ENCODE results near the gene CLMP. TPM values are rescaled to one million over a fixed set of nuclear protein-coding genes. Genes with fewer than 3 reads are reported as not detected.

CLMP gene
- total and polyA plus RNA-seq, 4 donors: 0.12 to 1.3 (median 0.35) TPM

- 96% methylated on average over 3 of the region's 3 CpGs for WGBS
- TF ChIP-seq HNF4A (conservative IDR thresholded peaks at IDR 0.05) (no peak), FOXA1 (IDR thresholded peaks at IDR 0.05) (no peak), NR2F2 (IDR thresholded peaks at IDR 0.05) (no peak), MAX (IDR thresholded peaks at IDR 0.05) (no peak), REST (IDR thresholded peaks at IDR 0.05) (no peak), JUND (IDR thresholded peaks at IDR 0.05) (no peak), EGR1 (IDR thresholded peaks at IDR 0.05; ENCODE audit: low read depth in 2 of 2) (no peak), YY1 (IDR thresholded peaks at IDR 0.05) (no peak), RAD21 (IDR thresholded peaks at IDR 0.05) (no peak), CTCF (IDR thresholded peaks at IDR 0.05; ENCODE audit: low read depth, low read length, missing input control) (no peak), RXRA (IDR thresholded peaks at IDR 0.05) (no peak), HNF4G (IDR thresholded peaks at IDR 0.05) (no peak), SP1 (IDR thresholded peaks at IDR 0.05) (no peak), ZBTB33 (IDR thresholded peaks at IDR 0.05) (no peak), FOXA2 (IDR thresholded peaks at IDR 0.05) (no peak), GABPA (IDR thresholded peaks at IDR 0.05 in 1 of 2, conservative IDR thresholded peaks at IDR 0.05 in 1 of 2) (no peak), TAF1 (conservative IDR thresholded peaks at IDR 0.05) (no peak)
- TF ChIP-seq, protein P1, sequence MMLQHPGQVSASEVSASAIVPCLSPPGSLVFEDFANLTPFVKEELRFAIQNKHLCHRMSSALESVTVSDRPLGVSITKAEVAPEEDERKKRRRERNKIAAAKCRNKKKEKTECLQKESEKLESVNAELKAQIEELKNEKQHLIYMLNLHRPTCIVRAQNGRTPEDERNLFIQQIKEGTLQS (IDR thresholded peaks at IDR 0.05): no peak
Observed at GRCh38 chr11:123047947-123048293, 147.1 kb downstream of the CLMP start.

More at GRCh38 chr11:123047947-123048293, 147.1 kb downstream of the CLMP start:
- no peaks in the 10 kb centered on the region for H3K4me1 ChIP-seq (ENCODE audit: control insufficient read depth in 4 of 4, insufficient read depth in 4 of 4, low read length in 3 of 4)
- DNase-seq (ENCODE audit: low spot score): no peak
- H3K4me3 ChIP-seq (ENCODE audit: low read depth in 1 of 3, low read length in 3 of 3): no peak overlapping the region
- H3K27ac ChIP-seq (ENCODE audit: low read depth in 1 of 2, low read length in 2 of 2): no peak overlapping the region
- no peaks in the 10 kb centered on the region for H3K9me3 ChIP-seq (ENCODE audit: control insufficient read depth in 4 of 4, low read length in 3 of 4)
- peaks cover 0 to 3% (median 0%) of the 10 kb centered on the region in 4 donors for H3K36me3 ChIP-seq (ENCODE audit: control insufficient read depth in 4 of 4, insufficient read depth in 3 of 4, low read depth in 1 of 4, low read length in 3 of 4)
- no peak overlapping the region for H3K9ac ChIP-seq (ENCODE audit: low read depth in 1 of 2, low read length in 2 of 2)
- H3K27me3 ChIP-seq (ENCODE audit: control insufficient read depth in 4 of 4, insufficient read depth in 4 of 4, low read length in 3 of 4): no peaks in the 10 kb centered on the region
